Endothelial cell of umbilical vein (primary cell): Measurements from ENCODE around the gene NEDD9. TPM values are rescaled to one million over a fixed set of nuclear protein-coding genes. Genes with fewer than 3 reads are reported as not detected.

Experiments
- BruUV-seq: library from RNA; stranded (reverse); fragments of 400-500 nt; replicated peaks from 2 replicates; lab custom pipeline; 2021; lab: Mats Ljungman, UMichigan
- CTCF ChIA-PET: fragments of 300-600, 350-600 bp; sonication (Branson Sonifier 250); formaldehyde crosslinking; loops from one replicate; lab custom pipeline; 2021; ENCODE audit warnings: antibody characterized with exemption, inconsistent platforms; lab: Charles Lee
- POLR2A ChIA-PET: fragments of 300-600, 350-600 bp; sonication (Branson Sonifier 250); formaldehyde crosslinking; loops from one replicate; lab custom pipeline; 2021; ENCODE audit warnings: antibody characterized with exemption, inconsistent platforms; lab: Charles Lee
- DNase-seq: peaks from one replicate; pipeline ENCODE4 v3.0.0-alpha.2; 2011; ENCODE audit warnings: low read depth, low spot score
- FAIRE-seq: peaks from 2 replicates; lab custom pipeline; 2011; peaks lifted over from hg19 to GRCh38; lab: Jason Lieb, UNC
- H2AFZ ChIP-seq: 2 replicates; pipeline ENCODE4 v1.6.0; 2012; ENCODE audit warnings: low read depth, low read length, control low read depth, inconsistent platforms
- H3K27ac ChIP-seq: 2 replicates; pipeline ENCODE4 v1.5.1; 2011; ENCODE audit warnings: low read depth, mild to moderate bottlenecking, control low read depth, low read length, moderate library complexity; ENCODE audit not compliant: insufficient read depth
- H3K27me3 ChIP-seq, 2 experiments: 2 replicates each; pipeline versions ENCODE4 v1.6.0 to v1.6.1; 2011; ENCODE audit warnings: low read length in 2 of 2, mixed read lengths in 1 of 2; ENCODE audit not compliant: control insufficient read depth in 2 of 2, insufficient read depth in 2 of 2
- H3K36me3 ChIP-seq, 2 experiments: 2 replicates in 1 of 2; 3 replicates in 1 of 2; pipeline ENCODE4 v1.5.1; 2011; ENCODE audit warnings: low read length in 2 of 2, mild to moderate bottlenecking in 1 of 2, moderate library complexity in 1 of 2; ENCODE audit not compliant: control insufficient read depth in 2 of 2, insufficient read depth in 2 of 2; ENCODE audit errors: extremely low read depth in 1 of 2
- H3K4me1 ChIP-seq: 3 replicates; pipeline ENCODE4 v1.5.1; 2011; ENCODE audit warnings: mild to moderate bottlenecking, low read length; ENCODE audit not compliant: control insufficient read depth, insufficient read depth; ENCODE audit errors: extremely low read depth
- H3K4me2 ChIP-seq: 2 replicates; pipeline ENCODE4 v1.6.1; 2011; ENCODE audit warnings: low read length, control low read depth, mixed read lengths; ENCODE audit not compliant: insufficient read depth
- H3K4me3 ChIP-seq, 3 experiments: fragments of 200-600 bp in 1 of 3; sonication (generic), shearing (Covaris generic) in 1 of 3; replicated peaks in 1 of 3; 2 replicates each; pipeline ENCODE4 v1.5.1; 2011 to 2016; ENCODE audit warnings: control low read depth in 3 of 3, low read length in 3 of 3, mild to moderate bottlenecking in 2 of 3, inconsistent platforms in 1 of 3, low read depth in 1 of 3, moderate library complexity in 1 of 3; ENCODE audit not compliant: insufficient read depth in 1 of 3
- H3K79me2 ChIP-seq: 2 replicates; pipeline ENCODE4 v1.6.0; 2012; ENCODE audit warnings: low read length, inconsistent platforms; ENCODE audit not compliant: control insufficient read depth, insufficient read depth
- H3K9ac ChIP-seq: replicated peaks from 2 replicates; pipeline ENCODE3; 2011; ENCODE audit warnings: low read length, control low read depth; ENCODE audit not compliant: insufficient read depth; ENCODE audit errors: extremely low read depth
- H3K9me1 ChIP-seq: replicated peaks from 3 replicates; pipeline ENCODE4 v1.6.0; 2011; ENCODE audit warnings: mild to moderate bottlenecking, low read length; ENCODE audit not compliant: control insufficient read depth, insufficient read depth; ENCODE audit errors: extremely low read depth
- H3K9me3 ChIP-seq: replicated peaks from 2 replicates; pipeline ENCODE4 v1.5.1; 2012; ENCODE audit warnings: low read length, inconsistent platforms; ENCODE audit not compliant: control insufficient read depth, insufficient read depth
- H4K20me1 ChIP-seq: replicated peaks from 2 replicates; pipeline ENCODE3; 2011; ENCODE audit warnings: mild to moderate bottlenecking, low read length; ENCODE audit not compliant: control insufficient read depth, insufficient read depth; ENCODE audit errors: extremely low read depth
- CTCF ChIP-seq, 2 donors: IDR thresholded peaks; 1 replicate in 1 of 2; 2 replicates in 1 of 2; pipeline ENCODE4 v1.5.1; 2011; ENCODE audit warnings: low read length in 2 of 2, mild to moderate bottlenecking in 2 of 2, moderate library complexity in 2 of 2, control low read depth in 1 of 2, inconsistent platforms in 1 of 2, low read depth in 1 of 2; ENCODE audit not compliant: insufficient read depth in 1 of 2; ENCODE audit errors: extremely low read depth in 1 of 2
- EZH2 ChIP-seq: IDR thresholded peaks from 2 replicates; pipeline ENCODE4 v1.6.1; 2012; ENCODE audit warnings: borderline replicate concordance, low read depth, mild to moderate bottlenecking, moderate library complexity, low read length, inconsistent platforms; ENCODE audit not compliant: severe bottlenecking
- FOS ChIP-seq: IDR thresholded peaks from 2 replicates; pipeline ENCODE4 v1.6.1; 2011; ENCODE audit warnings: mild to moderate bottlenecking, low read length, moderate library complexity, borderline replicate concordance; ENCODE audit not compliant: insufficient read depth
- GATA2 ChIP-seq: IDR thresholded peaks from 2 replicates; pipeline ENCODE4 v1.7.0; 2011; ENCODE audit warnings: low read depth, mild to moderate bottlenecking, moderate library complexity, mixed read lengths, low read length; ENCODE audit not compliant: insufficient read length, insufficient read depth
- JUN ChIP-seq: IDR thresholded peaks from 2 replicates; pipeline ENCODE4 v1.6.1; 2011; ENCODE audit warnings: borderline replicate concordance, low read depth; ENCODE audit not compliant: insufficient read length, insufficient read depth
- MAX ChIP-seq: IDR thresholded peaks from 2 replicates; pipeline ENCODE4 v1.6.1; 2011; ENCODE audit not compliant: insufficient read depth, insufficient read length
- MYC ChIP-seq: IDR thresholded peaks from one replicate; pipeline ENCODE4 v1.6.1; 2011; ENCODE audit warnings: mild to moderate bottlenecking, low read depth, low read length
- POLR2A ChIP-seq: IDR thresholded peaks from 2 replicates; pipeline ENCODE4 v1.6.1; 2012; ENCODE audit warnings: low read depth, mild to moderate bottlenecking, control low read depth, low read length
- POLR2AphosphoS5 ChIP-seq: IDR thresholded peaks from 2 replicates; pipeline ENCODE4 v1.6.1; 2012; ENCODE audit warnings: low read depth, mild to moderate bottlenecking, control low read depth, low read length, moderate library complexity; ENCODE audit not compliant: insufficient read depth
- dilution Hi-C: fragments of 300-500 bp; cut with MboI; formaldehyde crosslinking; loops from one replicate; pipeline ENCODE4 v1.15.0; 2019; ENCODE audit warnings: low sequenced_read_pairs; ENCODE audit not compliant: extremely low pct_ligation_motif_present
- intact Hi-C: fragments of 100-400 bp; cut with micrococcal nuclease; formaldehyde crosslinking; loops from one replicate; pipeline ENCODE4 v1.10.0; 2022
- polyA plus RNA-seq, 4 experiments: library from polyadenylated mRNA; depleted of rRNA in 3 of 4; stranded (reverse) in 3 of 4; unstranded in 1 of 4; fragments of >200 nt; gene quantifications; 2 replicates each; pipeline versions ENCODE4 v1.2.1 to v1.2.3, GENCODE V29; 2011 to 2012; ENCODE audit warnings: missing spikeins in 1 of 4
- total RNA-seq: library from RNA; stranded (reverse); gene quantifications from 2 replicates; pipeline ENCODE4 v1.2.3, GENCODE V29; 2021

The NEDD9 gene
- total and polyA plus RNA-seq, 2 donors (not counting 3 experiments of a cell fraction or from before 2014, with no cell fraction given): 55.2 to 61.0 TPM

DNA sequence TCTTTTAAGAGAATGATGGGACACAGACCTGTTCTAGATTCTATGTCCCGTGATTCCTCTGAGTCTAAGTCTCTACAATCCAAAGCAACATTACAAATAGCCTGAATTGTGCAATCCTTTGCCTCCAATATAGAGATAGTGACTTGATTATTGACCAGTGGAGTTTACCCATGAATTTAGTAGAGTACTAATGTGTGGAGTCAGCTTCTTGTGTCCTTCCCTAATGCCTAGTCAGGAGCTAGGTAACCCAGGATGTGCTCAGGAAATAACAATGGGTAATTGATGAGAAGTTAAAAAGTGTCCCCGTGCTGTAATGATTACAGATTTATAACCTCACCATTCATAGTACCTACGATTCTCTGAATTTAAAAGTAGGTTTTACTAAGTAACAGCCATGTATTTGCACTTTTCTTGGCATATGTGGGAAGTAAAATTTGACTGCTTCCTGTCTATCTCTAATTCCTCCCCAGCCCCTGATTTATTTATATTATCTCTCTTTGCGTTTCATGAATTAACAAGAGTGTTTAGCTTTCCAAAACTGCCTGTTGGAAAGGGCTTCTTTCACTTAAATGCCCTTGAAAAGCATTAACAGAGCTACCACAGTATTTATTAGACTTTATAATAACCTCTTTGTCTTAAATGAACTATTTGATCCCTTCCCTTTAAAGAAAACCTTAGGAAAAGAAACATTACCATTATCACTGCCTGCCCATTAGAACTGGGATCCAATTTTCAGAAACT, 30.5 kb downstream of the NEDD9 start:
- peaks cover 45% of the 10 kb centered on the region for H3K79me2 ChIP-seq
- POLR2A ChIA-PET: interaction anchor here (1.2 to 1.8 kb wide), 2 partner anchors 11 to 28 kb away, joined by 4 to 5 read pairs; no protein-coding TSS in a partner anchor
- peak overlapping the region; percentile 91 for H3K27ac ChIP-seq

More for the DNA sequence above, 30.5 kb downstream of the NEDD9 start:
- H3K4me3 ChIP-seq: no peak overlapping the region
- TF ChIP-seq POLR2AphosphoS5: no peak
- no peak for TF ChIP-seq POLR2A
- TF ChIP-seq FOS: no peak
- no peak for TF ChIP-seq CTCF (IDR thresholded peaks at IDR 0.05; ENCODE audit: extremely low read depth in 1 of 2, insufficient read depth in 1 of 2, low read depth in 1 of 2, low read length in 2 of 2)
- no peak for TF ChIP-seq GATA2
- no peak for TF ChIP-seq MYC
- TF ChIP-seq EZH2: no peak
- no peak for TF ChIP-seq MAX
- no peak for TF ChIP-seq JUN
- CTCF ChIA-PET: interaction anchor here (0.9 to 1.6 kb wide), 8 partner anchors 11 to 295 kb away, joined by 3 to 6 read pairs (median 4); partner anchors contain the start of gene NEDD9
- H3K4me1 ChIP-seq: peaks cover 56% of the 10 kb centered on the region
- dilution Hi-C loops (no loop called here), intact Hi-C loops (no loop called here)
- BruUV-seq: no TSS peak
- H3K9ac ChIP-seq: peak overlapping the region; percentile 74
- FAIRE-seq (peak; percentile 31), DNase-seq (no peak)
- peaks cover 11 to 24% of the 10 kb centered on the region in 2 experiments for H3K36me3 ChIP-seq
- no peaks in the 10 kb centered on the region for H3K9me3 ChIP-seq
- H4K20me1 ChIP-seq: no peaks in the 10 kb centered on the region
- no peak overlapping the region for H3K4me2 ChIP-seq
- H3K9me1 ChIP-seq: no peaks in the 10 kb centered on the region
- H2AFZ ChIP-seq: no peak overlapping the region
- no peaks in the 10 kb centered on the region for H3K27me3 ChIP-seq
